ENCODE results near the gene CD247. TPM values are rescaled to one million over a fixed set of nuclear protein-coding genes. Genes with fewer than 3 reads are reported as not detected.

Gene CD247
- total and polyA plus RNA-seq, 2 of the 13 experiments (the other 11 are each of a cell fraction or from before 2014, with no cell fraction given): 0.20 TPM; not detected in 1

GRCh38 chr1:167453123-167453522 is 65.2 kb downstream of the CD247 start:
- FAIRE-seq (no peak), DNase-seq (ENCODE audit: low spot score) (no peak), ATAC-seq (no peak)
- under 1% methylated on average over 6 of the region's 6 CpGs for WGBS (ENCODE audit: low lambda C conversion rate)
- ChIA-PET POLR2A (no interaction called here), CTCF (ENCODE audit: low intra/inter-chr PET ratio, low total read pairs) (no interaction called here)
- intact Hi-C loops (cut with micrococcal nuclease; ENCODE audit: unreplicated experiment): no loop called here
- Histone ChIP-seq H3K9me3 (ENCODE audit: low read length) (no peaks in the 10 kb centered on the region), H3K4me2 (ENCODE audit: low read depth, low read length) (no peak overlapping the region), H3K4me3 (replicated peaks in 1 of 3; ENCODE audit: insufficient read depth in 1 of 3, low read depth in 2 of 3, low read length in 3 of 3) (no peak overlapping the region), H3K79me2 (ENCODE audit: insufficient read depth, low read length) (no peaks in the 10 kb centered on the region), H3K27me3 (ENCODE audit: control insufficient read depth in 1 of 2, insufficient read depth in 2 of 2, low read length in 2 of 2) (peaks cover 7 to 48% of the 10 kb centered on the region in 2 experiments), H4K20me1 (ENCODE audit: insufficient read depth, low read length) (no peaks in the 10 kb centered on the region), H2AFZ (ENCODE audit: low read length) (no peak overlapping the region), H3K4me1 (ENCODE audit: insufficient read depth, low read length) (peaks cover 6% of the 10 kb centered on the region), H3K27ac (ENCODE audit: extremely low read length, insufficient read depth, low read length) (no peak overlapping the region), H3K9ac (ENCODE audit: insufficient read depth, low read depth, low read length) (no peak overlapping the region), H3K36me3 (replicated peaks in 1 of 2; ENCODE audit: control insufficient read depth in 1 of 2, insufficient read depth in 2 of 2, low read length in 2 of 2) (no peaks in the 10 kb centered on the region)
- no TSS peak for BruUV-seq (replicated peaks)
- in situ Hi-C loops (cut with HindIII; ENCODE audit: extremely low pct_ligation_motif_present, low pct_unique_long_range_greater_than_20kb): no loop called here
- TF ChIP-seq TOE1 (CRISPR knock-in tag; IDR thresholded peaks at IDR 0.05): no peak
- TF ChIP-seq RNF219 (CRISPR knock-in tag; IDR thresholded peaks at IDR 0.05): no peak
- TF ChIP-seq ZKSCAN8 (CRISPR knock-in tag; IDR thresholded peaks at IDR 0.05; ENCODE audit: borderline replicate concordance): no peak
- no peak for TF ChIP-seq CAMTA2 (CRISPR knock-in tag; IDR thresholded peaks at IDR 0.05; ENCODE audit: borderline replicate concordance)
- TF ChIP-seq RXRB (CRISPR knock-in tag; IDR thresholded peaks at IDR 0.05; ENCODE audit: borderline replicate concordance): no peak
- no peak for TF ChIP-seq TBL1XR1 (IDR thresholded peaks at IDR 0.05; ENCODE audit: borderline replicate concordance, low read length, partially characterized antibody)
- no peak for TF ChIP-seq TRIM24 (CRISPR knock-in tag; IDR thresholded peaks at IDR 0.05)

GRCh38 chr1:167452483-167452882 is 65.8 kb downstream of the CD247 start:
- Histone ChIP-seq H3K27ac (ENCODE audit: extremely low read length, insufficient read depth, low read length) (no peak overlapping the region), H2AFZ (ENCODE audit: low read length) (no peak overlapping the region), H3K4me1 (ENCODE audit: insufficient read depth, low read length) (peaks cover 6% of the 10 kb centered on the region), H3K9me3 (ENCODE audit: low read length) (no peaks in the 10 kb centered on the region), H3K27me3 (ENCODE audit: control insufficient read depth in 1 of 2, insufficient read depth in 2 of 2, low read length in 2 of 2) (peaks cover 7 to 44% of the 10 kb centered on the region in 2 experiments), H3K36me3 (replicated peaks in 1 of 2; ENCODE audit: control insufficient read depth in 1 of 2, insufficient read depth in 2 of 2, low read length in 2 of 2) (no peaks in the 10 kb centered on the region), H3K4me3 (replicated peaks in 1 of 3; ENCODE audit: insufficient read depth in 1 of 3, low read depth in 2 of 3, low read length in 3 of 3) (no peak overlapping the region), H3K79me2 (ENCODE audit: insufficient read depth, low read length) (no peaks in the 10 kb centered on the region), H3K9ac (ENCODE audit: insufficient read depth, low read depth, low read length) (no peak overlapping the region), H4K20me1 (ENCODE audit: insufficient read depth, low read length) (no peaks in the 10 kb centered on the region), H3K4me2 (ENCODE audit: low read depth, low read length) (no peak overlapping the region)
- ChIA-PET CTCF (ENCODE audit: low intra/inter-chr PET ratio, low total read pairs) (no interaction called here), POLR2A (no interaction called here)
- DNase-seq (ENCODE audit: low spot score) (no peak), ATAC-seq (no peak), FAIRE-seq (no peak)
- in situ Hi-C loops (cut with HindIII; ENCODE audit: extremely low pct_ligation_motif_present, low pct_unique_long_range_greater_than_20kb): no loop called here
- no TSS peak for BruUV-seq (replicated peaks)
- WGBS (ENCODE audit: low lambda C conversion rate): 45% methylated on average over 4 of the region's 8 CpGs
- TF ChIP-seq KLF12 (CRISPR knock-in tag; IDR thresholded peaks at IDR 0.05; ENCODE audit: borderline replicate concordance) (no peak), ZNF431 (CRISPR knock-in tag; IDR thresholded peaks at IDR 0.05; ENCODE audit: borderline replicate concordance, low read depth) (no peak), NFAT5 (CRISPR knock-in tag; IDR thresholded peaks at IDR 0.05) (no peak)
- intact Hi-C loops (cut with micrococcal nuclease; ENCODE audit: unreplicated experiment): no loop called here
